VCaP (cell line): ENCODE measurements around the gene CTIF.
A peak's percentile ranks its signal among the peaks of the same experiment; 100 is the strongest.

Experiments
- H3K27ac ChIP-seq: fragments of 450-650 bp; 2 replicates; pipeline ENCODE4 v1.5.1; 2017
- CTCF ChIP-seq: fragments of 450-650 bp; conservative IDR thresholded peaks from 2 replicates; pipeline ENCODE4 v1.5.1; 2017; ENCODE audit warnings: mild to moderate bottlenecking, moderate library complexity

The CTIF gene

GRCh38 chr18:48542513-48543181, 3.8 kb downstream of the CTIF start:
- no peak for TF ChIP-seq CTCF
- H3K27ac ChIP-seq: no peak overlapping the region

GRCh38 chr18:48543228-48543627, 4.4 kb downstream of the CTIF start:
- H3K27ac ChIP-seq: no peak overlapping the region

GRCh38 chr18:48544116-48544515, 5.3 kb downstream of the CTIF start:
- TF ChIP-seq CTCF: no peak

More at GRCh38 chr18:48543228-48543627, 4.4 kb downstream of the CTIF start:
- no peak for TF ChIP-seq CTCF

GRCh38 chr18:48544661-48545415, 6.0 kb downstream of the CTIF start:
- H3K27ac ChIP-seq: no peak overlapping the region
- no peak for TF ChIP-seq CTCF

More at GRCh38 chr18:48544116-48544515, 5.3 kb downstream of the CTIF start:
- H3K27ac ChIP-seq: no peak overlapping the region

GRCh38 chr18:48545757-48546321, 7.0 kb downstream of the CTIF start:
- no peak for TF ChIP-seq CTCF
- peak overlapping the region; percentile 25 for H3K27ac ChIP-seq

GRCh38 chr18:48546396-48546795, 7.6 kb downstream of the CTIF start:
- no peak for TF ChIP-seq CTCF
- H3K27ac ChIP-seq: peak overlapping the region; percentile 25

GRCh38 chr18:48547531-48547981, 8.7 kb downstream of the CTIF start:
- TF ChIP-seq CTCF: no peak
- H3K27ac ChIP-seq: peak overlapping the region; percentile 47
